HCT116 (cell line): ENCODE measurements around the gene RXRA. TPM values are rescaled to one million over a fixed set of nuclear protein-coding genes. Genes with fewer than 3 reads are reported as not detected.

Source experiments
- ATAC-seq: fragments of 200-7000 bp; cut with Tn5 transposase; 2 replicates; pipeline ENCODE4 v1.9.1; 2020; ENCODE audit warnings: mild to moderate bottlenecking, moderate library complexity
- BruUV-seq: library from RNA; stranded (reverse); fragments of 400-500 nt; replicated peaks from 2 replicates; lab custom pipeline; 2021; lab: Mats Ljungman, UMichigan
- CTCF ChIA-PET: fragments of 300-600 bp; sonication (Branson Sonifier 250); formaldehyde crosslinking; loops from one replicate; lab custom pipeline; 2021; ENCODE audit warnings: antibody characterized with exemption; lab: Charles Lee
- POLR2A ChIA-PET: fragments of 300-600, 350-600 bp; sonication (Branson Sonifier 250); formaldehyde crosslinking; loops from one replicate; lab custom pipeline; 2021; ENCODE audit warnings: antibody characterized with exemption; lab: Charles Lee
- RAD21 ChIA-PET, 2 experiments: fragments of 300-600 bp; sonication (Branson Sonifier 250); formaldehyde crosslinking; loops; one replicate each; lab custom pipeline; 2023; ENCODE audit warnings: low total read pairs in 2 of 2; ENCODE audit not compliant: uncharacterized antibody in 2 of 2, unreplicated experiment in 2 of 2, low non-redundant PET in 1 of 2; lab: Charles Lee
- DNase-seq: peaks from one replicate; pipeline ENCODE4 v3.0.0-alpha.2; 2010; ENCODE audit warnings: low read depth, low spot score
- H2AFZ ChIP-seq: fragments of 200-600 bp; shearing (Covaris generic), sonication (generic); 2 replicates; pipeline ENCODE4 v1.6.1; 2017; ENCODE audit warnings: low read depth, mixed run types, mixed read lengths, antibody characterized with exemption, low read length; ENCODE audit not compliant: poor library complexity, severe bottlenecking
- H3K27ac ChIP-seq: 2 replicates; pipeline ENCODE4 v1.5.1; 2012; ENCODE audit warnings: low read depth, low read length
- H3K27me3 ChIP-seq: fragments of 200-600 bp; sonication (generic); 2 replicates; pipeline ENCODE4 v1.6.1; 2016; ENCODE audit warnings: mixed run types, low read length, mixed read lengths; ENCODE audit not compliant: insufficient read depth
- H3K36me3 ChIP-seq, 2 experiments: fragments of 200-500 bp in 1 of 2; fragments of 200-600 bp in 1 of 2; sonication (Bioruptor generic) in 1 of 2; sonication (generic) in 1 of 2; 2 replicates each; pipeline versions ENCODE4 v1.5.1 to v1.6.1; 2014 to 2016; ENCODE audit warnings: low read length in 2 of 2, inconsistent platforms in 1 of 2, mixed read lengths in 1 of 2, mixed run types in 1 of 2; ENCODE audit not compliant: insufficient read depth in 2 of 2, control insufficient read depth in 1 of 2
- H3K4me1 ChIP-seq, 2 experiments: fragments of 200-600 bp in 1 of 2; sonication (generic) in 1 of 2; 2 replicates each; pipeline versions ENCODE4 v1.5.1 to v1.6.1; 2012 to 2017; ENCODE audit warnings: low read length in 2 of 2, inconsistent platforms in 1 of 2, mild to moderate bottlenecking in 1 of 2, mixed read lengths in 1 of 2, mixed run types in 1 of 2, moderate library complexity in 1 of 2; ENCODE audit not compliant: insufficient read depth in 2 of 2, control insufficient read depth in 1 of 2
- H3K4me2 ChIP-seq: fragments of 200-600 bp; sonication (generic); 2 replicates; pipeline ENCODE4 v1.6.1; 2017; ENCODE audit warnings: mixed run types, low read length, mixed read lengths
- H3K4me3 ChIP-seq, 2 experiments: fragments of 200-600 bp in 1 of 2; sonication (generic) in 1 of 2; replicated peaks in 1 of 2; 2 replicates each; pipeline ENCODE4 v1.5.1; 2011 to 2016; ENCODE audit warnings: low read length in 2 of 2, control low read depth in 1 of 2, low read depth in 1 of 2, mild to moderate bottlenecking in 1 of 2, mixed read lengths in 1 of 2, mixed run types in 1 of 2
- H3K79me2 ChIP-seq: fragments of 200-600 bp; sonication (generic); 2 replicates; pipeline ENCODE4 v1.6.1; 2017; ENCODE audit warnings: mild to moderate bottlenecking, mixed run types, low read length, moderate library complexity, mixed read lengths; ENCODE audit not compliant: insufficient read depth
- H3K9ac ChIP-seq: fragments of 200-600 bp; sonication (generic); 2 replicates; pipeline ENCODE4 v1.6.1; 2016; ENCODE audit warnings: low read length, mixed read lengths
- H3K9me2 ChIP-seq: fragments of 200-600 bp; sonication (generic), shearing (Covaris generic); 2 replicates; pipeline ENCODE4 v1.6.1; 2017; ENCODE audit warnings: mixed run types, mild to moderate bottlenecking, moderate library complexity; ENCODE audit not compliant: insufficient read depth
- H3K9me3 ChIP-seq, 2 experiments: fragments of 200-500 bp in 1 of 2; fragments of 200-600 bp in 1 of 2; sonication (Bioruptor generic) in 1 of 2; sonication (generic) in 1 of 2; 2 replicates each; pipeline ENCODE4 v1.6.1; 2014 to 2017; ENCODE audit warnings: low read length in 2 of 2, mixed read lengths in 2 of 2, inconsistent platforms in 1 of 2, low read depth in 1 of 2, mild to moderate bottlenecking in 1 of 2, mixed run types in 1 of 2, moderate library complexity in 1 of 2; ENCODE audit not compliant: control insufficient read depth in 1 of 2, insufficient read depth in 1 of 2
- H4K20me1 ChIP-seq: fragments of 200-600 bp; sonication (generic), shearing (Covaris generic); 2 replicates; pipeline ENCODE4 v1.6.1; 2017; ENCODE audit warnings: mixed run types, mild to moderate bottlenecking, moderate library complexity; ENCODE audit not compliant: insufficient read depth
- CBX3 ChIP-seq: IDR thresholded peaks from 2 replicates; pipeline ENCODE4 v1.6.1; 2012; ENCODE audit warnings: low read depth
- CEBPB ChIP-seq: IDR thresholded peaks from 2 replicates; pipeline ENCODE4 v1.6.1; 2012; ENCODE audit warnings: low read depth
- EGR1 ChIP-seq: IDR thresholded peaks from 2 replicates; pipeline ENCODE4 v1.6.1; 2012; ENCODE audit warnings: low read depth
- ELF1 ChIP-seq: IDR thresholded peaks from 2 replicates; pipeline ENCODE4 v1.6.1; 2012; ENCODE audit warnings: low read depth, borderline replicate concordance
- EZH2 ChIP-seq: fragments of 200-600 bp; sonication (generic); IDR thresholded peaks from 2 replicates; pipeline ENCODE4 v1.6.1; 2017; ENCODE audit warnings: antibody characterized with exemption, mixed run types
- EZH2phosphoT487 ChIP-seq: fragments of 200-600 bp; IDR thresholded peaks from 2 replicates; pipeline ENCODE4 v1.6.1; 2018; ENCODE audit warnings: antibody characterized with exemption, borderline replicate concordance
- FOSL1 ChIP-seq: IDR thresholded peaks from 2 replicates; pipeline ENCODE4 v1.6.1; 2012; ENCODE audit warnings: low read depth
- MAX ChIP-seq: IDR thresholded peaks from 2 replicates; pipeline ENCODE4 v1.6.1; 2012
- POLR2AphosphoS5 ChIP-seq: IDR thresholded peaks from 2 replicates; pipeline ENCODE4 v1.6.1; 2011; ENCODE audit warnings: mild to moderate bottlenecking, low read depth, low read length, moderate library complexity
- RAD21 ChIP-seq: IDR thresholded peaks from 2 replicates; pipeline ENCODE4 v1.6.1; 2012; ENCODE audit warnings: low read depth, mild to moderate bottlenecking
- SIN3A ChIP-seq: IDR thresholded peaks from 2 replicates; pipeline ENCODE4 v1.6.1; 2012; ENCODE audit warnings: low read depth
- SP1 ChIP-seq: IDR thresholded peaks from 2 replicates; pipeline ENCODE4 v1.6.1; 2012; ENCODE audit warnings: low read depth
- YY1 ChIP-seq: IDR thresholded peaks from 2 replicates; pipeline ENCODE4 v1.6.1; 2011; ENCODE audit warnings: low read length, low read depth, moderate library complexity, mild to moderate bottlenecking; ENCODE audit not compliant: insufficient replicate concordance; ENCODE audit errors: extremely low read depth
- ZNF274 ChIP-seq: fragments of 200-500 bp; sonication (Bioruptor generic); IDR thresholded peaks from 2 replicates; pipeline ENCODE4 v1.6.1; 2014; ENCODE audit warnings: mild to moderate bottlenecking, low read depth, low read length, inconsistent platforms
- intact Hi-C: fragments of 100-400 bp; cut with micrococcal nuclease; formaldehyde crosslinking; loops from 2 replicates; pipeline ENCODE4 v1.10.0; 2022
- total RNA-seq: library from RNA; stranded (reverse); gene quantifications from one replicate; pipeline ENCODE4 v1.2.1, GENCODE V29; 2021; ENCODE audit not compliant: unreplicated experiment
- TF ChIP-seq, protein P1 (sequence below): IDR thresholded peaks from 2 replicates; pipeline ENCODE4 v1.6.1; 2011; ENCODE audit warnings: mild to moderate bottlenecking, low read length, moderate library complexity; ENCODE audit not compliant: insufficient replicate concordance; ENCODE audit errors: extremely low read depth

RXRA gene
- total RNA-seq, 1 experiment from 2014 or later, result 43.9 TPM

- peaks cover 96% of the 10 kb centered on the region for H3K79me2 ChIP-seq
- H3K36me3 ChIP-seq, result no peaks in the 10 kb centered on the region
- no peak overlapping the region for H3K27ac ChIP-seq
- H3K4me1 ChIP-seq, result peaks cover 0 to 11% of the 10 kb centered on the region in 2 experiments; a peak in 1 of 4 replicates
- ChIA-PET POLR2A (no interaction called here), CTCF (no interaction called here), RAD21 (no interaction called here)
- no TSS peak for BruUV-seq
- H3K4me2 ChIP-seq, result no peak overlapping the region
- ATAC-seq, result no peak
- no peak overlapping the region for H3K4me3 ChIP-seq
- no peaks in the 10 kb centered on the region for H4K20me1 ChIP-seq
- TF ChIP-seq ELF1 (no peak), EGR1 (no peak), SIN3A (no peak), RAD21 (no peak), SP1 (no peak), MAX (no peak), CEBPB (no peak), CBX3 (no peak), EZH2phosphoT487 (no peak), POLR2AphosphoS5 (no peak), ZNF274 (no peak), FOSL1 (no peak), EZH2 (no peak), YY1 (no peak)
- TF ChIP-seq, protein P1, sequence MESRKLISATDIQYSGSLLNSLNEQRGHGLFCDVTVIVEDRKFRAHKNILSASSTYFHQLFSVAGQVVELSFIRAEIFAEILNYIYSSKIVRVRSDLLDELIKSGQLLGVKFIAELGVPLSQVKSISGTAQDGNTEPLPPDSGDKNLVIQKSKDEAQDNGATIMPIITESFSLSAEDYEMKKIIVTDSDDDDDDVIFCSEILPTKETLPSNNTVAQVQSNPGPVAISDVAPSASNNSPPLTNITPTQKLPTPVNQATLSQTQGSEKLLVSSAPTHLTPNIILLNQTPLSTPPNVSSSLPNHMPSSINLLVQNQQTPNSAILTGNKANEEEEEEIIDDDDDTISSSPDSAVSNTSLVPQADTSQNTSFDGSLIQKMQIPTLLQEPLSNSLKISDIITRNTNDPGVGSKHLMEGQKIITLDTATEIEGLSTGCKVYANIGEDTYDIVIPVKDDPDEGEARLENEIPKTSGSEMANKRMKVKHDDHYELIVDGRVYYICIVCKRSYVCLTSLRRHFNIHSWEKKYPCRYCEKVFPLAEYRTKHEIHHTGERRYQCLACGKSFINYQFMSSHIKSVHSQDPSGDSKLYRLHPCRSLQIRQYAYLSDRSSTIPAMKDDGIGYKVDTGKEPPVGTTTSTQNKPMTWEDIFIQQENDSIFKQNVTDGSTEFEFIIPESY, result no peak
- H2AFZ ChIP-seq, result no peak overlapping the region
- no peak overlapping the region for H3K9ac ChIP-seq
- intact Hi-C loops, result no loop called here
- H3K9me2 ChIP-seq, result no peaks in the 10 kb centered on the region
- H3K27me3 ChIP-seq, result no peaks in the 10 kb centered on the region
- no peaks in the 10 kb centered on the region for H3K9me3 ChIP-seq
- DNase-seq, result no peak
Observed at GRCh38 chr9:134342746-134343115, 16.5 kb downstream of the RXRA start.
